HG02588 (cell line): Measurements from ENCODE around the gene CCND2.

Experiments
- ATAC-seq: cut with Tn5 transposase; IDR thresholded peaks from one replicate; pipeline ENCODE4 v1.9.1; 2021; ENCODE audit warnings: mild to moderate bottlenecking, moderate library complexity; ENCODE audit not compliant: unreplicated experiment

CCND2 gene

DNA sequence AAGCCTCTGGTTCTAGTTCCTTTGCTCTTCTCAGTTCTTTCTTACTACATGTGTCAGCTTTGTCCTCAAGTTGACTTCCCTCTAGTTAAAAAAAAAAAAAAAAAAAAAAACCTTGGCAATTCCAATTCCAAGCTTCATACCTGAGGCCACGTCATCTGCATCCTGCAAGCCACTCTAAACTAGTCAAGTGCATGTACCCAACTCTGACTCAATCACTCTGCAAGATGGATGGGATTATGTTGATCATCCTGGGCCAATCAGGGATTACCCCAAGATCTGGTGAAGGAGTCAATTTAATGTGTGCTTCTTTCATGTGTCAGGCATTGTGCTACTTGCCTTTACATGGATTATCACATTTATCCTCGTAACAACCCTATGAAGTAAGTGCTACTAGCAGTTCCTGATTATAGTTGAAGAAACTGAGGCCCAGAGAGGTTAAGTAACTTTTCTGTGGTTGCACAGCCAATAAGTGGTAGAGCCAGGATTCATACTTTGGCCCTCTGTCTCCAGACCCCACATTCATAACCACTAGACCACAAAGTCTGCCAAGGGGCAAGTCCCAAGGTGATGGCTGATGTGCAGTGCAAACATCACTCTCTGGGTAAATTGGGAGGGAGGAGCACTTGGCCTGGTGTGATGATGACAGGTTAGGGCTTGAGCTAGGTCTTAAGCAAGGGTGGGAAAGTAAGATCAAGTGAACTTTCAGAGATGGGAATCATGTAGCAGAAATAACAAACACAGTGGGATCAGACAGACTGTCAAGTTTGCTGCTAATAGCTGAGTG, 17.3 kb upstream of the CCND2 start:
- no peak for ATAC-seq

DNA sequence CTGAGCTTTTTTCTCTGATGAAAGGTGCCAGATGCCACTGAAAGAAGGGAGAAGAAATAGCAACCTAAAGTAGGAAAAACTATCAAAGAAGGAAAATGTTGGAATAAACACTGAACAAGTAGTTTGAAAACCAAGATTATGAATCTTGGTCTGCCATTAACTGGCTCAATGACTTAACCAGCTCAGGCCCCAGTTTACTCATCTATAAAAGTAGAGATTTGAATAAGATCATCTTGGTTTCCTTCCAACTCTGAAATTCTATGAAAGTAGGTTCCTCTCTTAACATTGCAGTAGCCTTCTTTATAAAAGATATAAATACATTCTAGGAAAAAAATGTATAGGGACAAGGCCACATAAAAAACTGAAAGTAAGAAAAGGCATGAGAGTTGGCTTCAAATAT, 16.1 kb upstream of the CCND2 start:
- ATAC-seq, result no peak

DNA sequence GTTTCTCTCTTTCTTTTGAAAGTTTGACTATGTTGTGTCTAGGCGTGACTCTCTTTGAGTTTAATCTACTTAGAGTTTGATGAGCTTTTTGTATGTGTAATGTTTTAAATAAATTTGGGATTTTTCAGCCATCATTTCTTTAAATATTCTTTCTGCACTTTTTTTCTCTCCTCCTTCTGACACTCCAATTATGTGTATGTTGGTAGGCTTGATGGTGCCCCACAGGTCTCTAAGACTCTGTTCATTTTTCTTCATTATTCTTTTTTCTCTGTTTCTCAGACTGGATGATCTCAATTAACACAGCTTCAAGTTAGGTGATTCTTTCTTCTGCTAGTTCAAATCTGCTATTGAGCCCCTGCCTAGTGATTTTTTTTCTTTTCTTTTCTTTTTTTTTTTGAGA, 14.5 kb upstream of the CCND2 start:
- no peak for ATAC-seq

DNA sequence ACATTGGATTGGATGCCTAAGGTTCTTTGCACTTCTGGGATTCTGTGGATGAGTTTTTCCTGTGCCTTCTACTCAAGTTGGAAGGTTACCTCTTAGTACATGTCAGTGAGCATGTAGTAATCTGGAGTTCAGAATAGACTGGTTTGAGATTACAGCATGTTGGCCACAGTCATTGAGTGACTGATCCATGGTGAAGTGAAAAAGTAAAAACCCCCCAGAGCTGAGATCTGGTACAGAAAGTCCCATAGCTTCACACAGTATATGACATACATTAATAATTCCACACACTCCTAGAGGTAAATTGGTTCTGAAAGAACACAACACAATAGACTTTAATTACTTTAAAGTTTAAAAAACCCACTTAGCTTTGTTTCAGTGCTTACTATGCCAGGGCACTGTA, 11.9 kb upstream of the CCND2 start:
- peak; percentile 69 for ATAC-seq

DNA sequence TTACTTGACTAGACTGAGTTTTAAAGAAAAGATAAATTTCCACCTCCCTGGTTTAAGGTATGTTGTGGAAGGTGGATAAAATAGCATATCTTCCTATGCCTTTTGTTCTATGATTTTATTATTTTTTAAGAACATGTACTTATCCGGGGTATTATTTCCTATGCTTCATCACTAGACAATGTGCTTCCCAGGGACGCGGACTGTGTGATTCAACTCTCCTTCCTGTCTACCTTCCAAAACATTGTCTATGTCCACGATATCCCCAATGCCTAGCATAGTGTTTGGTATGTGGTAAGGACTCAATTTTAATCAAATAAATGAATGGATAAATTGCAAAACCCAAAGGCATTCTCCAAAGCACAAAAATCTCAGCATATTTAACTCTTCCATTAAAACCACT, 8.3 kb upstream of the CCND2 start:
- ATAC-seq, result no peak

DNA sequence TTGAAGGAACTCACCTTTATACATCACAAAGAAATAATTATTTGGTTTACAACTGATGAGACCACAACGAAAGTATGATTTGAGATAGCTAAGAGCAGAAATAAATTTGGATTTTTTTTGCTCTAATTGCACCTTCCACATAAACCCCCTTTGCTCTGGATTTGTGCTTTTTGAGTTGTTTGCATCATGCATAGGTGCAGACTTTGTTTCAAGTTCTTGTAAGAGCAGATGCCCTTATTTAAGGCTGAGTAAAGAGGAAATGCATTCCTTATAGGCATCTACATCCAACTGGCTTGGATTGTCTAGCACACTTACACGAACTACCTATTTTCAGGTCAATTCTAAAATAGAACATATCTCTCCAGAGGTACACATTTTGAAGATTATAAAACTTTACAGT, 6.6 kb upstream of the CCND2 start:
- ATAC-seq, result no peak

DNA sequence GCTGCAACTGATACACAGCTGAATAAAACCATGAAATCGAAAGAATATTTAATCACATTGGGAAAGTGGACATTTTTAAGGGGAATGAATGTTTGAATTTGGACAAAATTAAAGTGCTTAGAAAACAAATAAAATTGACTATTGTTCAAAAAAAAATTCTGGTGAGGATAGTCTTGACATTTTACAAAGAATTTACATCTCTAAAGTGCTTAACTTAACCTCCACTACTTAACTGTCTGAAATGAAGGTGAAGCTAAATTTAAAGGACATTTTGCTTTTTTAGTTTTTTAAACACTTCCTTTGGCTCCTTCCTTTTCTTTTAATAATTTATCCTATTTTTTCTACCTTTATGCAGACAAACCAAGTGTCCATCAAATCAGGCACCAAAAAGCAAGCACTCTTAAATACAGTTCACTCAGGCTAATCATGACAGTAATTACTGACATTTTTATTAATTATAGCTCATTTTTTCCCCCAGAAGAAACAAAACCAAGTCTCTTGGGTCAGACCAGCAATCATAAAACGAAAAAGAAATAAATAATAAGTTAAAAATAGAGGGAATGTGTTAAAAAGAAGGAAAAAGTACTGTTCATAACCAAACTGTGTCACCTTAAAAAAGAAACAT, 5.7 kb upstream of the CCND2 start:
- no peak for ATAC-seq

DNA sequence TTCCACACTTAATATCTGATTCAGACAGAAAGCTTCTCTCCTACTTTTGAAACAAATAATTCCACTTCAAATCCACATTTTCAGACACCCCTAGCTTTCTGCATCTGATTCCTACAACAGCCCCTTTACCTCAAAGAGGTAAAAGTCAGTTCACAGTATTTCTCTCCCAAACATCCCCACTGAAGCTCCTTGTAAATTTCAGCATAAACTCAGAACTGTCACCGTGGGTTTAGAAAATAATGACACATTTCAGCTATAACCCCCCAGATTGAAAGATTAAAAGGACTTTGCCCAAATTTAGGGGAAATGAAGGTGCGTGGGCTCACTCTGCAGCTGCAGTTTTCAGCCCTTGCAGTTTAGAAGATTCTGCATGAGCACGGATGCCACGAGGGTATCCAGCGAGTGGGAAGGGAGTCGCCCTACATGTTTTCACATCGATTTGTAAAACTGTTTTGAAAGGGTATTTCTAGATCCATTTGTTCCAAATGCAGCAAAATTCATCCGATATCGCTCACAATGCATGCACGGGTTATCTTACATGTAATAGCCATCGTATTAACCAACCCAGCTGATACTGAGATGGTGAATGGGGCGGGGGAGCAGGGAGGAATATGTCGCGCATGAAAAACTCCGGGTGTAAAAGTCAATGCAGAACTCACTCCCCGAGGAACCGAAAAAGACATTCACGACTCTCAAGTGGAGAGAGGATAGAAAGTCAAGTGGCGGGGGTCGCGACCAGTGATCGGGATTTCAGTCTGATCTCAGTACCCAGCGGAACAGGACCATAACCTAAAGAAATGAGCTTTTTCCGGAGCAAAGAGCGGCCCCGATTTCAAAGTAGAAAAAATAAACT, 5.0 kb upstream of the CCND2 start:
- no peak for ATAC-seq

DNA sequence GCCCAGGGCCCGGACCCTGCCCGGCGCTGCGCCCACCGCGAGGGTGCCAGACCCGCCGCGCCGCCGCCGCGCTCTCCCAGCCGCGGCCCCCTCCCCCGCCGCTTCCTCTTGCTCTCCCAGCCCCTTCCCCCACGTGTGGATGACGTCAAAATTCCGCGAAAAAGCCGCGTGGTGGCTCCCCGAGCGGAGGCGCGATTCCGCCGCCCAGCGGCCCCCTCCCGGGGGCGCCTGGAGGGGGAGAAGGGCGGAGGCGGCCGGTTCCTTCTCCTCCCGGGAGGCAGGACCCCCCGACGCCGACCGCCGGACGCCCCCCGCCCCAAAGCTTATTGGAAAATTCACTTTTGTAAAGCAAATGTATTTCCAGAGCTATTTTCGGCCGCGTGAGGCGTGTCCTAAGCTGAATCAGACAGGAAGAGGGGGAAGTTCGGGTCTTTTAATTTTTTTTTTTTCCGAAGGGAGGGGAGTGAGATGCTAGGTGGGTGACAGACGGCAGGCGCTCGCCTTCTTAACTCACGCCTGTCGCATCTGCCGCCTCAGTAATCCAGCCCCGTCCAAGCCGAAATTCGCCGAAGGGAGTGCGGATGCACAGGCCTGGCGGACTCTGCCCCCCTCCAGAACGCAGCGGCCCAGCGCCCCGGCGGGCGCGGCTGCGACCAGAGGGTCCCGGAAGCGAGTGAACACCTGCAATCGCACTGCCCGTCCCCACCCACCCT, 4.1 kb upstream of the CCND2 start:
- peak; percentile 26 for ATAC-seq

DNA sequence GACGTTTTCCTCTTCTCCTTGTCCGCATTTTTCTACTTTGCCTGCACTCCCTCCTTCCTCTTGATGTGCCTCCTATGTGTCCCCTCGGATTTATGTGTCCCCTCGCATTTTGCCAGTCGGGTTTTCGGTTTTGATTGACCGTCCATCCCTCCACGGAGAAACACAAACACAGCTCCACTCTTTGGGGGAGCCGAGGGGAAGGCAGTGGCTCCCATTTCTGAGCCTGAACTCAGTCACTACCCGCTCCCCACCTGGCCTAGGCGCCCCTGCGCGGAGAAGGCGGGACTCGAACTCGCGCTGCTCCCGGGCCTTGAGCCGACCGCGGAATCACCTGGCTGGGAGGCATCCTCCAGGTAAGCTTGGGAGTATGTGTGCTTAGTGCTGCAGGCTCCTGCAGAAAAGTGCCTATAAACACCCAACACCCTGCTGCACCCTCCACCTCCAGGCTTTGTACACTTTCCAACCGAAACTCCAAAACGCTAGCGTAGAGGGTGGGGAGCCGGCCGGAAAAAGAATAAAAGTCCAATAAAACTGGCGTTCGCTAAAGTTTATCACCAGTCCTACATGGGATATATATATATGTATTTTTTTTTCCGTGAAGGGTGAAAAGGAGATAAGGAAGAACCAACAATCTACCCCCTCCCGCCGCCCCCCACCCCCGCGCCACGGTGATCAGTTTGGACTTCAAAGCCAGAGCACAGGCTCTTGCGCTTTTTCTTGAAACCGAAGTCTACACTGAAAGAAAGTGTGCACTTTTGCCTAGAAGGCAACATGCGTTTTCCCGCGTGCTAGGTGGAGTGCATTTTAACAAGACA, 3.3 kb upstream of the CCND2 start:
- ATAC-seq, result no peak

DNA sequence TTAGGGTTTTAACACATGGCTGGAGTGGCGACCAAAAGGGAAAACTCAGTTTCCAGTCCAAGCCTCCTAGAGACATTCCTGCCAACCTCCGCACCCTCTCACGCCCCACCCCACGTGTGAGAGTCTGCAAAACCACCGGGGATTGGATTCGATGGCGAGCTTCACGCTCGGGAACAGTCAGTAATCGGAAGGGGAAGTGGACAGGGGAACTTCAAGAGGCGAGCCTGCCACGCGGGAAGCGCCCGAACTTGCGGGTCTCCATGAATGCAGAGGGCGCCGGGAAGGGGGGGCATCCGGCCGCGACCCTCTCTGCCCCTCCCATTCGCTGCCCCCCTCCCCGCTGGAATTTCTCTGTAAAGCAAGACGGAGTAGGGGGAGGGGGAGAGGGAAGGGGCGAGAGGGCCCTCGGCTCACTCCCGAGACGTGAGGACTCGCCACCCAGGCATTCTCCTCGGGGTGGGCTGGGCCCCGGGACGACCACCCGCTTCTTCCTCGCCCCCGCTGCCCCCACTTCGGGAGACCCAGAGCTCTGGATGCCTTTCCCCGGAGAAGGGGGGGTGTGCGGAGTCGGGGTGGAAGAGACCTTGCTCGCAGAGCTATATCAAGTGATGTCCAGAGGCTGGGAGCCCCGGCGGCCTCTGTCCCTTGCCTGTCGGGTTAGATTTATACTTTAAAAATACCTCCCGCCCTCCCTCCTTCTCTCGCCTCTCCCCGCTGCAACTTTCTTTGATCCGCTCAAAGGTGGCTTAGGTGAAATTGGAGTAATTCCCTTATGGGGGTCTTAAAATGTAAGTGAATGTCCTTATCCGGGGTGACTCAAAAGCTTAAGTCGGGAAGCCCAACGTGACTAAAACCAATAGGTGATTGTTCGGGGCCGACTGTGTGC, 2.5 kb upstream of the CCND2 start:
- ATAC-seq, result no peak

DNA sequence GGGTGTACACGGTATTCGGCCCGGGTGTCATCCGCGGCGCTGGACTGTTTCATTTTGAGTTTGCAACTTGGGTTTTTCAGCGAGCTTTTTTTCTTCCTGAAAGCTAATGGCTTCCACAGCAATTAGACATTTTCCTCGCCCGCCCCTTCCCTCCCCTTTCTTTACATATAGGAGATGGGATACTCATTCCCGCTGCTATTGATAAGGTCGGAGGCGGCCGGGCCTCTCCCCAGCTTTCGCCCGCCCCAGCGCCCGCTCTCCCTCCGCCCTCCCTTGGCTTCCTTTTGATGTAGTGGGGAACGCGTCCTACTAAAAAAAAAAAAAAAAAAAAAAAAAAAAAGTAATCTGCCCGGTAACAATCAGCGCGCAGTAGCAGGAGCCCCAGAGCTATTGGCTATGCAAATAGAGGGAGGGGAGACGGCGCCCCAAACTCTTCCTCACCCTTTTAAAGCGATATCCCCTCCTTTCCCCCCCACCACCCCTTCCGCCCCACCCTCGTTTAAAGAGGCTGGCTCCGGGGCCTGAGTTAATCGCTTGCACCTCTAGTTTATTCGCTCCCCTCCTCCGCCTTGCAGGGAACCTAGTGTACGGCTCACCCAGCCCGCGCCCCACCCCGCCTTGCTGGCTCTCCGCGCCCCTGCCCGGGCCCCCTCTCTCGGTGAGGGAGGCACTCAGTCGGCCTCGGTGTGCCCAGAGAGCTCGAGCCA, 1.7 kb upstream of the CCND2 start:
- ATAC-seq, result peak; percentile 43

DNA sequence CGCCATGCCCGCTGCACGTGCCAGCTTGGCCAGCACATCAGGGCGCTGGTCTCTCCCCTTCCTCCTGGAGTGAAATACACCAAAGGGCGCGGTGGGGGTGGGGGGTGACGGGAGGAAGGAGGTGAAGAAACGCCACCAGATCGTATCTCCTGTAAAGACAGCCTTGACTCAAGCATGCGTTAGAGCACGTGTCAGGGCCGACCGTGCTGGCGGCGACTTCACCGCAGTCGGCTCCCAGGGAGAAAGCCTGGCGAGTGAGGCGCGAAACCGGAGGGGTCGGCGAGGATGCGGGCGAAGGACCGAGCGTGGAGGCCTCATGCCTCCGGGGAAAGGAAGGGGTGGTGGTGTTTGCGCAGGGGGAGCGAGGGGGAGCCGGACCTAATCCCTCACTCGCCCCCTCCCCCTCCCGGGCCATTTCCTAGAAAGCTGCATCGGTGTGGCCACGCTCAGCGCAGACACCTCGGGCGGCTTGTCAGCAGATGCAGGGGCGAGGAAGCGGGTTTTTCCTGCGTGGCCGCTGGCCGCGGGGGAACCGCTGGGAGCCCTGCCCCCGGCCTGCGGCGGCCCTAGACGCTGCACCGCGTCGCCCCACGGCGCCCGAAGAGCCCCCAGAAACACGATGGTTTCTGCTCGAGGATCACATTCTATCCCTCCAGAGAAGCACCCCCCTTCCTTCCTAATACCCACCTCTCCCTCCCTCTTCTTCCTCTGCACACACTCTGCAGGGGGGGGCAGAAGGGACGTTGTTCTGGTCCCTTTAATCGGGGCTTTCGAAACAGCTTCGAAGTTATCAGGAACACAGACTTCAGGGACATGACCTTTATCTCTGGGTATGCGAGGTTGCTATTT, 914 bp upstream of the CCND2 start:
- ATAC-seq, result peak; percentile 3

DNA sequence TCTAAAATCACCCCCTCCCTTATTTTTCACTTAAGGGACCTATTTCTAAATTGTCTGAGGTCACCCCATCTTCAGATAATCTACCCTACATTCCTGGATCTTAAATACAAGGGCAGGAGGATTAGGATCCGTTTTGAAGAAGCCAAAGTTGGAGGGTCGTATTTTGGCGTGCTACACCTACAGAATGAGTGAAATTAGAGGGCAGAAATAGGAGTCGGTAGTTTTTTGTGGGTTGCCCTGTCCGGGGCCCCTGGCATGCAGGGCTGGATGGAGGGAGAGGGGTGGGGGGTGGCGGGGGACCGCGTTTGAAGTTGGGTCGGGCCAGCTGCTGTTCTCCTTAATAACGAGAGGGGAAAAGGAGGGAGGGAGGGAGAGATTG, 300 bp upstream of the CCND2 start:
- ATAC-seq, result no peak

DNA sequence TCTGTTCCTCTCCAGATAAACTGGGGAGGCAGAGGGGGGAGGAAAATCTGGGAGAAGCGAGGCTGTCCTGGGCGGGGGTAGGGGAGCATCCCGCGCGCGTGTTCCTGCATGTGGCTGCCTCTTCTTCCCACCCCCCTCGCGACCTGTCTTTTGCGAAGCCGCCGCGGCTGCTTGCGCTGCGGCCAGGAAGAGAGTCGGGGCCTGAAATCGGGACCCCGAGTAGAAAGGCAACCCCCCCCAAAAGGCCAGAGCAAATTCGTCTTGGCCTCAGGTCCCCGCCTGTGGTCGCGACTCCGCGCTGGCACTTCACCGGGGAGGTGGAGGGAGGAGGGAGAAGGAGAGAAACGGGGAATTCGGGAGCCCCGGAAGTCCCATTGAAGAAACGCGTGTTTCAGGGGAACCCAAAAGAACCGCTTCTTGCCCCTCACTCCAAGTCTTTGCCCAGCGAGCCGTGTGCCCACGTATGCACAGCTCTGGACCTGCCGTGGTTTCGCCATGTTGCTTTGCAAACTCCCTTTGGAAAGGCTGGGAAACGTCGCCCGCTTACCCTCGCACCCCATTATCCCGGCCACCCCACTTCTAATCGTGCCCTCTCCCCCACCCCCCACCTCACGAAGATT, 944 bp downstream of the CCND2 start:
- no peak for ATAC-seq

DNA sequence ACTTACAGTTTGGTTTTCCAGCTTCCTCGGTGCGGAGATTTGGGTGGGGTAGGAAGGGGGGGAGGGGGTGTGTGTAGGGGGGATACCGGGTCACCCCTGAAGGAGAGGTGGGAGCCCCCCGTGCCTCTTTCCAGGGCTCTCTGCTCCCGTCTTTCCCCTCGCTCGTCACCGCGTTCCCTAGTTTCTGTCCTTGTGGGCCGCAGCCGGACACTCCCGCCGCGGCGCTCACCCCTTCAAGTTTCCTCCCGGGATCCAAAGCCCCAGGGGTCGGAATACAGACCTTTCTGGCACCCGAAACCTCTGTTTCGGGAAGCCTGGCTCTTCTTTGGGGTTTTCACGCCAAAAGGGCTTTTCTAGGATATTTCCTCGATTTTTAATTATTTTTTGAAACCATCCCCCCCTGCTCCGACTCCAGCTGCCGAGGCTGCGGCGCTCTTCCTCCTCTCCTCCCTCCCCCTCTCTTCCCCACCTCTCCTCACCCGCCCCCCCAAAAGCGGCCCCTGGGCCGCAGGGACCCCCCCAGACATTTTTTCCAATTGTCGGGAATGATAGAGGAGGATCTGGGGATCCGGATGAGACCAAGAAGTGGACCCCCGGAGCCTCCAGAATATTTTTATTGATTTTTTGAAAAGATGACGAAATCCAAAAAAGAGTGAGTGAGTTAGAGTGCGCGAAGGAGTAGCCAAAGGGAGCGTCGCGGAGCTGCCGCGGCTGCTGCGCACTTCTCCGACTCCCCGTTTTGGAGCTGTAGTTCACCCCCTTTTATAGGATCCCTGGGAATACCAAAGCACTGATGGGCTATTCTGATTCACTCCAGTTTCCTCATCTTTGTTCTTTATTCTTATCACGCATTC, 1.7 kb downstream of the CCND2 start:
- ATAC-seq, result no peak
